A673 (cell line): ENCODE results near the gene HPDL.

ENCODE experiments used
- EZH2 ChIP-seq: fragments of 200-600 bp; sonication (generic); IDR thresholded peaks from 2 replicates; pipeline ENCODE4 v1.6.1; 2017; ENCODE audit warnings: borderline replicate concordance, low read depth, mild to moderate bottlenecking, mixed read lengths, antibody characterized with exemption, low read length; ENCODE audit not compliant: poor library complexity, severe bottlenecking
- TF ChIP-seq, protein P1 (sequence below): fragments of 300-800, 200-600 bp; sonication (generic); conservative IDR thresholded peaks from 2 replicates; pipeline ENCODE4 v1.5.1; 2017; ENCODE audit warnings: low read depth, mild to moderate bottlenecking, antibody characterized with exemption, low read length, moderate library complexity, mixed read lengths

DNA sequence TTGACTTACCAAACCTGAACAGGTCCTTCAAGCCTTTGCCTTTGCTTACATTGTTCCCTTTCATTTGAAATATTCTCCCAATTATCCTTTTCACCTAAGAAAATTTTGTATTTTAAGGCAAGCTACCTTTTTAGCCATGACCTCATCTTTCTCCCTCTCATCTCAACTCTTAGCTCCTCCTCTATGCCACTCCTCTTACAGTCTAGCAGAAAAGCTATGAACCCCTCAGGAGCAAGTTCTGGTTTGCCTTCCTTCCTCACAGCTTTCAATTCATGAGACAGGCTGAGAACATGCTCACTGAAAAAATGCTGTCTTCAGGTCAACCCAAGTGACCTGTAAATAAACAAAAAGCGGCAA is 21.9 kb downstream of the HPDL start:
- TF ChIP-seq EZH2: no peak
- TF ChIP-seq, protein P1, sequence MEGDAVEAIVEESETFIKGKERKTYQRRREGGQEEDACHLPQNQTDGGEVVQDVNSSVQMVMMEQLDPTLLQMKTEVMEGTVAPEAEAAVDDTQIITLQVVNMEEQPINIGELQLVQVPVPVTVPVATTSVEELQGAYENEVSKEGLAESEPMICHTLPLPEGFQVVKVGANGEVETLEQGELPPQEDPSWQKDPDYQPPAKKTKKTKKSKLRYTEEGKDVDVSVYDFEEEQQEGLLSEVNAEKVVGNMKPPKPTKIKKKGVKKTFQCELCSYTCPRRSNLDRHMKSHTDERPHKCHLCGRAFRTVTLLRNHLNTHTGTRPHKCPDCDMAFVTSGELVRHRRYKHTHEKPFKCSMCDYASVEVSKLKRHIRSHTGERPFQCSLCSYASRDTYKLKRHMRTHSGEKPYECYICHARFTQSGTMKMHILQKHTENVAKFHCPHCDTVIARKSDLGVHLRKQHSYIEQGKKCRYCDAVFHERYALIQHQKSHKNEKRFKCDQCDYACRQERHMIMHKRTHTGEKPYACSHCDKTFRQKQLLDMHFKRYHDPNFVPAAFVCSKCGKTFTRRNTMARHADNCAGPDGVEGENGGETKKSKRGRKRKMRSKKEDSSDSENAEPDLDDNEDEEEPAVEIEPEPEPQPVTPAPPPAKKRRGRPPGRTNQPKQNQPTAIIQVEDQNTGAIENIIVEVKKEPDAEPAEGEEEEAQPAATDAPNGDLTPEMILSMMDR: no peak
